Measurements from ENCODE around the gene SLC2A8. TPM values are rescaled to one million over a fixed set of nuclear protein-coding genes. Genes with fewer than 3 reads are reported as not detected.

Gene SLC2A8
- total and polyA plus RNA-seq, 9 donors, result 6.2 to 21.2 (median 17.8) TPM

DNA sequence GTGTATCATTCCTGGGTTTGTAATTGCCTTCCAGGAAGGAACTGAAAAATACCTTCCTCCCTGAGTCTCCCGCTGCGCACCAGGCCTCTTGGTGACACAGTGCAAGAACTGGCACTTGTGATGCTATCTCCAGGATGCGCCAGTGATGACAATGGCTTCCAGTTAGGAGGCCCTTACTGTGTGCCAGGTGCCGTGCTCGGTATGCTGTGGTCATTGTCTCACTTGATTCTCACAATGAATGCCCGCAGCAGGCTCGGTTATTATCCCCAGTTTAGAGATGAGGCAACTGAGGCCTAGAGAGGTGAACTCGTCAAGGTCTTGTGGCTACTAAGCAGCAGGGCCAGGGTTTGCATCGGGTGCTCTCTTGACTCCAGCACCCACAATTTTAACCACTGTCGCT is 31.5 kb upstream of the SLC2A8 start:
- no peak for DNase-seq
- TF ChIP-seq CTCF (IDR thresholded peaks at IDR 0.05) (no peak), EP300 (IDR thresholded peaks at IDR 0.05) (no peak), POLR2A (IDR thresholded peaks at IDR 0.05) (no peak)
- no peak overlapping the region for H3K4me3 ChIP-seq
- intact Hi-C loops (cut with DNase I), result no loop called here
- no peaks in the 10 kb centered on the region for H3K36me3 ChIP-seq
- no peaks in the 10 kb centered on the region for H3K4me1 ChIP-seq (ENCODE audit: insufficient read depth)
- no peaks in the 10 kb centered on the region for H3K9me3 ChIP-seq
- no peak overlapping the region for H3K27ac ChIP-seq
- H3K27me3 ChIP-seq, result no peaks in the 10 kb centered on the region
- WGBS, 3 donors, result 90 to 99% (median 93%) methylated on average over 10 of the region's 10 CpGs

GRCh38 chr9:127366594-127366993 is 30.4 kb upstream of the SLC2A8 start:
- 80 to 89% (median 86%) methylated on average over 7 of the region's 7 CpGs for WGBS, 3 donors
- Histone ChIP-seq H3K4me1 (ENCODE audit: insufficient read depth) (no peaks in the 10 kb centered on the region), H3K27me3 (no peaks in the 10 kb centered on the region), H3K9me3 (no peaks in the 10 kb centered on the region), H3K4me3 (no peak overlapping the region), H3K27ac (no peak overlapping the region), H3K36me3 (no peaks in the 10 kb centered on the region)
- intact Hi-C loops (cut with DNase I), result no loop called here
- TF ChIP-seq CTCF (IDR thresholded peaks at IDR 0.05) (no peak), POLR2A (IDR thresholded peaks at IDR 0.05) (no peak), EP300 (IDR thresholded peaks at IDR 0.05) (no peak)
- DNase-seq, result no peak

DNA sequence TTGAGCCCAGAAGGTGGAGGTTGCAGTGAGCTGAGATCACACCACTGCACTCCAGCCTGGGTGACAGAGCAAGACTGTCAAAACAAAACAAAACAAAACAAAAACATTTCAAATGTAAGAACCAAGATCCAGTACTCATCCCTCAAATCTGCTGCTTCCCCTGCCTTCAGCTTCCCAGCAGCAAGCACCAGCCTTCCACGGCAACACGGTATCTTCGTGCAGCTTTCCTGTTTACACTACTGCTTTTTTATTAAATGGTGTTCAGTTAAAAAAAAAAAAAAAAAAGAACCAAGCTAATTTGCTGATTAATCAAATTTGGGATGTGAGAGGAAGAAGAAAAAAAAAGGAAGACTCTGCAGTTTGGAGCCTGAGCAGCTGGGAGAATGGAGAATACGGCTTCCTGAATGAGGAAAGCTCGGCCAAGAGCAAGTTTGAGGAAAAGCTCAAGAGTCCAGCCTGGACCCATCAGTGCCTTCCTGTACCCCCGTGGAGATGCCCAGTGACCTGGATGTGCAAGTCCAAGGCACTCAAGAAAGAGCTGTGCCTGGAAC is 28.0 kb upstream of the SLC2A8 start:
- no peak overlapping the region for H3K27ac ChIP-seq
- DNase-seq, result no peak
- 44 to 66% (median 63%) methylated on average over 6 of the region's 6 CpGs for WGBS, 3 donors

DNA sequence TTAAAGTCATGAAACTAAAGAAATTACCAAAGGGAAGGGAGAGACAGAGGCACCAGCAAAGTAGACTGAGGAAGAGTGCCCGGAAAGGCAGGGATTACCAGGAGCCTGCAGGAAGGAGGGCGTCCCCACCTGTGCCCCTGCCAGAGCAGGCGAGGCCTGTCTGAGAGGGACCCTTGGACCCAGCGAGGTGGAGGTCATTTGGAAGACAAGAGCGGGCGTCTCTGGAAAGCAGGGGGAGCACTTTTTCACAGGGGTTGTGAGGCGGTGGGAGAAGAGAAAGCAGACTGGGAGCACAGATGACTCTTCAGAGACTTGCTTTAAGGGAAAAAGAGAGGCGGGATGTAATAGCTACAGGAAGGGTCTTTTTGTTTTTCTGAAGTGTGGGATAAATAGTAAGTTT is 27.5 kb upstream of the SLC2A8 start:
- intact Hi-C loops (cut with DNase I), result no loop called here
- Histone ChIP-seq H3K36me3 (no peaks in the 10 kb centered on the region), H3K4me3 (no peak overlapping the region), H3K27me3 (no peaks in the 10 kb centered on the region), H3K27ac (no peak overlapping the region), H3K4me1 (ENCODE audit: insufficient read depth) (no peaks in the 10 kb centered on the region), H3K9me3 (no peaks in the 10 kb centered on the region)
- no peak for DNase-seq
- no peak for TF ChIP-seq POLR2A (IDR thresholded peaks at IDR 0.05)
- no peak for TF ChIP-seq CTCF (IDR thresholded peaks at IDR 0.05)
- TF ChIP-seq EP300 (IDR thresholded peaks at IDR 0.05), result no peak
- WGBS, 3 donors, result 93 to 96% (median 95%) methylated on average over 8 of the region's 8 CpGs

More for the DNA sequence above, 28.0 kb upstream of the SLC2A8 start:
- H3K9me3 ChIP-seq, result no peaks in the 10 kb centered on the region
- no peaks in the 10 kb centered on the region for H3K27me3 ChIP-seq
- H3K4me3 ChIP-seq, result no peak overlapping the region
- intact Hi-C loops (cut with DNase I), result no loop called here
- TF ChIP-seq CTCF (IDR thresholded peaks at IDR 0.05) (no peak), EP300 (IDR thresholded peaks at IDR 0.05) (no peak), POLR2A (IDR thresholded peaks at IDR 0.05) (no peak)
- no peaks in the 10 kb centered on the region for H3K4me1 ChIP-seq (ENCODE audit: insufficient read depth)
- H3K36me3 ChIP-seq, result no peaks in the 10 kb centered on the region

Data from ovary (tissue), 9 donors.